OCI-LY7 (cell line): ENCODE data around the gene ANKRD11. TPM values are rescaled to one million over a fixed set of nuclear protein-coding genes. Genes with fewer than 3 reads are reported as not detected.

Experiments used
- BruUV-seq: library from RNA; stranded (reverse); fragments of 400-500 nt; replicated peaks from 2 replicates; lab custom pipeline; 2021; lab: Mats Ljungman, UMichigan
- CTCF ChIA-PET: fragments of 300-600 bp; sonication (Branson Sonifier 250); formaldehyde crosslinking; loops from one replicate; lab custom pipeline; 2022; ENCODE audit warnings: antibody characterized with exemption; ENCODE audit not compliant: unreplicated experiment; lab: Charles Lee
- POLR2A ChIA-PET: fragments of 300-600 bp; sonication (Branson Sonifier 250); formaldehyde crosslinking; loops from one replicate; lab custom pipeline; 2022; ENCODE audit warnings: antibody characterized with exemption; lab: Charles Lee
- DNase-seq: peaks from one replicate; pipeline ENCODE4 v3.0.0-alpha.2; 2015; ENCODE audit warnings: low spot score
- H2AFZ ChIP-seq: fragments of 200-600 bp; sonication (generic), shearing (Covaris generic); 2 replicates; pipeline ENCODE4 v1.6.1; 2014; ENCODE audit warnings: mild to moderate bottlenecking, antibody characterized with exemption, low read length, moderate library complexity
- H3K27ac ChIP-seq: fragments of 200-600 bp; sonication (generic); 2 replicates; pipeline ENCODE4 v1.5.1; 2014; ENCODE audit warnings: mixed run types, low read depth, mild to moderate bottlenecking, moderate library complexity, low read length, inconsistent platforms; ENCODE audit not compliant: poor library complexity, severe bottlenecking
- H3K36me3 ChIP-seq: fragments of 200-600 bp; sonication (generic); 2 replicates; pipeline ENCODE4 v1.6.1; 2014; ENCODE audit warnings: mild to moderate bottlenecking, antibody characterized with exemption, low read length, moderate library complexity, mixed read lengths; ENCODE audit not compliant: insufficient read depth
- H3K4me1 ChIP-seq: fragments of 200-600 bp; sonication (generic); 2 replicates; pipeline ENCODE4 v1.5.1; 2014; ENCODE audit warnings: mild to moderate bottlenecking, low read length; ENCODE audit not compliant: insufficient read depth, poor library complexity, severe bottlenecking
- H3K4me2 ChIP-seq: fragments of 200-600 bp; sonication (generic); 2 replicates; pipeline ENCODE4 v1.6.1; 2014; ENCODE audit warnings: mild to moderate bottlenecking, low read length
- H3K4me3 ChIP-seq: fragments of 200-600 bp; sonication (generic); 2 replicates; pipeline ENCODE4 v1.5.1; 2014; ENCODE audit warnings: mild to moderate bottlenecking, low read depth, low read length; ENCODE audit not compliant: poor library complexity, severe bottlenecking
- H3K79me2 ChIP-seq: fragments of 200-600 bp; sonication (generic); 2 replicates; pipeline ENCODE4 v1.6.1; 2016; ENCODE audit warnings: low read depth, mild to moderate bottlenecking, low read length, moderate library complexity, mixed read lengths; ENCODE audit not compliant: insufficient read depth
- H3K9me2 ChIP-seq: fragments of 200-600 bp; sonication (generic); 2 replicates; pipeline ENCODE4 v1.6.1; 2016; ENCODE audit warnings: mild to moderate bottlenecking, low read length, mixed read lengths; ENCODE audit not compliant: insufficient read depth
- H3K9me3 ChIP-seq: fragments of 200-600 bp; sonication (generic); 2 replicates; pipeline ENCODE4 v1.6.1; 2014; ENCODE audit warnings: mild to moderate bottlenecking, mixed run types, low read length, mixed read lengths
- H4K20me1 ChIP-seq: fragments of 200-600 bp; sonication (generic); 2 replicates; pipeline ENCODE4 v1.6.1; 2014; ENCODE audit warnings: mild to moderate bottlenecking, antibody characterized with exemption, low read length, moderate library complexity, mixed read lengths; ENCODE audit not compliant: insufficient read depth
- CTCF ChIP-seq: fragments of 200-600 bp; sonication (generic); conservative IDR thresholded peaks from 2 replicates; pipeline ENCODE4 v1.5.1; 2014; ENCODE audit warnings: mild to moderate bottlenecking, antibody characterized with exemption, low read length, moderate library complexity, mixed read lengths
- EZH2phosphoT487 ChIP-seq: fragments of 200-600 bp; sonication (generic); IDR thresholded peaks from 2 replicates; pipeline ENCODE4 v1.6.1; 2018; ENCODE audit warnings: low read depth, borderline replicate concordance, mild to moderate bottlenecking, mixed run types, antibody characterized with exemption, low read length, moderate library complexity, mixed read lengths
- intact Hi-C: fragments of 100-400 bp; cut with micrococcal nuclease; formaldehyde crosslinking; loops from one replicate; pipeline ENCODE4 v1.10.0; 2022; ENCODE audit not compliant: unreplicated experiment
- total RNA-seq, 2 experiments: library from RNA; depleted of rRNA in 1 of 2; stranded (reverse); fragments of >200 nt in 1 of 2; shearing (Covaris generic) in 1 of 2; gene quantifications; 2 replicates each; pipeline ENCODE4 v1.2.3, GENCODE V29; 2014 to 2022

ANKRD11 gene
- total RNA-seq, 2 experiments from 2014 or later: 89.1 to 251 TPM

- H4K20me1 ChIP-seq: no peaks in the 10 kb centered on the region
- CTCF ChIA-PET: no interaction called here
- H3K4me3 ChIP-seq: no peak overlapping the region
- H3K79me2 ChIP-seq: peaks cover 94% of the 10 kb centered on the region
- peaks cover 28% of the 10 kb centered on the region for H3K36me3 ChIP-seq
- H3K9me3 ChIP-seq: no peaks in the 10 kb centered on the region
- H2AFZ ChIP-seq: no peak overlapping the region
- H3K4me2 ChIP-seq: no peak overlapping the region
- no peaks in the 10 kb centered on the region for H3K9me2 ChIP-seq
- intact Hi-C loops: no loop called here
- DNase-seq: no peak
- BruUV-seq: no TSS peak
- POLR2A ChIA-PET: no interaction called here
- H3K4me1 ChIP-seq: peaks cover 11% of the 10 kb centered on the region
- TF ChIP-seq CTCF (no peak), EZH2phosphoT487 (no peak)
- no peak overlapping the region for H3K27ac ChIP-seq
These were observed 101.8 kb downstream of the ANKRD11 start for GRCh38 chr16:89388536-89388935.

GRCh38 chr16:89386306-89387185 lies 103.8 kb downstream of the ANKRD11 start:
- no TSS peak for BruUV-seq
- no peak for DNase-seq
- ChIA-PET POLR2A (no interaction called here), CTCF (no interaction called here)
- H3K36me3 ChIP-seq: peaks cover 17% of the 10 kb centered on the region
- intact Hi-C loops: no loop called here
- no peak overlapping the region for H3K4me3 ChIP-seq
- H2AFZ ChIP-seq: no peak overlapping the region
- H3K9me2 ChIP-seq: no peaks in the 10 kb centered on the region
- H3K27ac ChIP-seq: no peak overlapping the region
- no peak overlapping the region for H3K4me2 ChIP-seq
- H3K79me2 ChIP-seq: peaks cover 96% of the 10 kb centered on the region
- H3K9me3 ChIP-seq: no peaks in the 10 kb centered on the region
- TF ChIP-seq CTCF (no peak), EZH2phosphoT487 (no peak)
- H3K4me1 ChIP-seq: peaks cover 15% of the 10 kb centered on the region
- H4K20me1 ChIP-seq: no peaks in the 10 kb centered on the region; the same call in 1 of the 2 replicates

GRCh38 chr16:89385712-89386111 lies 104.6 kb downstream of the ANKRD11 start:
- Histone ChIP-seq H3K36me3 (peaks cover 12% of the 10 kb centered on the region), H2AFZ (no peak overlapping the region), H3K4me1 (peaks cover 16% of the 10 kb centered on the region), H3K9me2 (no peaks in the 10 kb centered on the region), H3K4me2 (no peak overlapping the region), H3K79me2 (peaks cover 96% of the 10 kb centered on the region), H4K20me1 (no peaks in the 10 kb centered on the region; the same call in 1 of the 2 replicates), H3K4me3 (no peak overlapping the region), H3K27ac (no peak overlapping the region), H3K9me3 (no peaks in the 10 kb centered on the region)
- ChIA-PET CTCF (no interaction called here), POLR2A (no interaction called here)
- no TSS peak for BruUV-seq
- intact Hi-C loops: no loop called here
- no peak for TF ChIP-seq CTCF
- no peak for TF ChIP-seq EZH2phosphoT487
- DNase-seq: no peak
